Limb (tissue), 2 donors: Measurements from ENCODE around the gene NKAIN4.

ENCODE experiments used
- DNase-seq, 2 donors: peaks; one replicate each; pipeline ENCODE4 v3.0.0-alpha.2; 2016; ENCODE audit errors: extremely low spot score in 2 of 2

Gene NKAIN4

GRCh38 chr20:63254232-63254605 lies at the start of gene NKAIN4:
Gene NKAIN4 (minus strand): TSS chr20:63254463. CDS start chr20:63254450, 13 bp downstream.
- peak in 1 of 2 donors; percentile 82 for DNase-seq

GRCh38 chr20:63303095-63303666 lies 48.9 kb upstream of the NKAIN4 start:
- DNase-seq, result no peak

- no peak for DNase-seq
Measured at GRCh38 chr20:63301671-63302070, 47.4 kb upstream of the NKAIN4 start.

DNA sequence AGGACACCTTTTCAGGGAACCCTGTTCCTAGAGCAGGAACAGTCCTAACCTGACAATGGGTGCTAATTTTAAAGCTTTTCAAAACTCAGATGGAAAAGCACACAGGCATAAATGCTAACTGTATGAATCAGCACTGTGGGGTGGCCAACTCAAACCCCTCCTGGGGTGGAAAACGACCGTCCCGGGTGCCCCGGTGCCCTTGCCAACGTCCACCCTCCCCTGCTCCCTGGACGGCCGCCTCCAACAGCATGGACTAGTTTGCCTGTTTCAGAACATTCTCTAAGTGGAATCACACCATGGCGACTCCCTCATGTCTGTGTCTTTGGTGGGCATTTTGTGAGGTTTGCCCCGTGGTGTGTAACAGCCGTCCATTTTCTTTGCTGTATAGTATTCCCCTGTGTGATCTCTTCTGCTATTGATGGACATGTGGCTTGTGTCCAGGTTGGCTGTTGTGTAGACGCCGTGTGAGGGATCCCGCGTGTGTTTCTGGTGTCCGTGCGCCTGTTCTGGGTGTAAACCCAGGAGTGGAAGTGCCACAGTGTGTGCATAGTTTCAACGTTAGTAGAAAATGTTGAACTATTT lies 44.6 kb upstream of the NKAIN4 start:
- DNase-seq, result no peak

GRCh38 chr20:63297796-63298572 lies 43.7 kb upstream of the NKAIN4 start:
- DNase-seq, result no peak

- no peak for DNase-seq
Measured at GRCh38 chr20:63297371-63297781, 43.1 kb upstream of the NKAIN4 start.

DNA sequence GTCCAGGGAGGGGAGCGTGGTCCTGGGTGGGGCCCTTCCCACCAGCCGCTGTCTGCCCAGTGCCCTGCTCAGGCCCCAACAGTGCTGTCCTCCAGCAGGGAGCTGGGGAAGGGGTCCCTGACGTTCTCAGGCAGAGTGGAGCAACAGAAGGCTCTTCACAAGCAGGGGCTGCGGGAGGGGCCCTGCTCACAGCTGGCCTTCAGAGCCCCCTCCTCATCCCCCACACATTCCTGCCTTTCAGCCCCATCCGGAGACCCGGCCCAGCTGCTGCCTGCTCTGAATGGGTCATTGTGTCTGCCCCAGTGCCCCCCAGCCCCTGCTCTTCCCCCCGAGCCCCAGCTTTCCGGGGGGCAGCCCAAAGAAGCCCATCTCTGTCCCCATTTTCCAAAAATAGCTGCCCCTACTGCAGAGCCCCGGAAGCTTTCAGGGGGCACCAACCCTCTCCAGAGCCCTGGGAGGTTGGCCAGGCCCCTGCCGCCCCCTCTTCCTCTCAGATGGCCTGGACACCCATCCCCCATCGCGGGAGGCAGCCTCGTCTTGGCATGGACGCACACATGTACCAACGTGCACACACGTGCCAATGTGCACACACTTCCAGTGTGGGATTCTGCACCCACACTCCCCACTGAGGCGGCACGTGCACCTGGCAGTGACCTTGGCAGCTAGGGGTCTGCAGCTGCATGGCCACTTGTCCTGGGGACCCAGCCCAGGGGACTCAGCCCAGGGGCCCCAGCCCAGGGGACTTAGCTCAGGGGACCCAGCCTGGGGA lies 42.5 kb upstream of the NKAIN4 start:
- no peak for DNase-seq

- DNase-seq, result no peak
Measured at GRCh38 chr20:63295846-63296245, 41.6 kb upstream of the NKAIN4 start.

- no peak for DNase-seq
Measured at GRCh38 chr20:63295422-63295821, 41.2 kb upstream of the NKAIN4 start.

DNA sequence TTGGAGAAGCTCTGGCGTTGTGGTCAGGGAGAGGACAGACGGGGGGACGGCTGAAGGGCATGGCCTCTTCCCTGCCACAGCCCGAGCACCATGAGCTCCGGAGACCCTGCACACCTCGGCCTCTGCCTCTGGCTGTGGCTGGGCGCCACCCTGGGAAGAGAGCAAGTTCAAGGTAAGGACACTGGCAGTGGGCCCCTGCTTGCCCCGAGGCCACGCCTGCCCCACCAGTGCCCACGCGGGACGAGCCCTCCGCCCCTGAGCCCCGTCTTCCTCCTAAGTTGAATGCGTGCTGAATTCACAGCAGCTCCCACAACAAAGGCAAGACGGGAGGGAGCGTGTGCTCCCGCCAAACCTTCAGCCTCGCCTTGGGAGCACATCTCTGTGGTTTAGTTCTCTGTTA lies 40.8 kb upstream of the NKAIN4 start:
- DNase-seq, result no peak

DNA sequence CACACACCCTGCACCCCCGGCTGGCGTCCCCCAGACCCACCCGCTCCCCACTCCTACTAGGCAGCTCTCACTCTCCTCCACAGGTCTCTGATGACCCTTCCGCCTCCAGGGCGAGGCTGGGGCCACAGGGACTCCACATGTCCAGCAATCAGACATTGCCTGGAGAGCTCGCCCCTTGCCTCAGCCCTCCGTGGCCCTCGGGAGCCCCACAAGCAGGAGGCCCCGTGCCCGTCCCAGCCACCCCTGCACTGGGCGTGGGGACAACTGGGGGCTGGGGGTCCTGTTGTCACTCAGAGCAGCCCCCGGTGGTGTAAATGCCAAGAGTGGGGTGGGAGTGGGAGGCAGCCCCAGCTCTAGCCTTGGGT lies 40.3 kb upstream of the NKAIN4 start:
- DNase-seq, result no peak

DNA sequence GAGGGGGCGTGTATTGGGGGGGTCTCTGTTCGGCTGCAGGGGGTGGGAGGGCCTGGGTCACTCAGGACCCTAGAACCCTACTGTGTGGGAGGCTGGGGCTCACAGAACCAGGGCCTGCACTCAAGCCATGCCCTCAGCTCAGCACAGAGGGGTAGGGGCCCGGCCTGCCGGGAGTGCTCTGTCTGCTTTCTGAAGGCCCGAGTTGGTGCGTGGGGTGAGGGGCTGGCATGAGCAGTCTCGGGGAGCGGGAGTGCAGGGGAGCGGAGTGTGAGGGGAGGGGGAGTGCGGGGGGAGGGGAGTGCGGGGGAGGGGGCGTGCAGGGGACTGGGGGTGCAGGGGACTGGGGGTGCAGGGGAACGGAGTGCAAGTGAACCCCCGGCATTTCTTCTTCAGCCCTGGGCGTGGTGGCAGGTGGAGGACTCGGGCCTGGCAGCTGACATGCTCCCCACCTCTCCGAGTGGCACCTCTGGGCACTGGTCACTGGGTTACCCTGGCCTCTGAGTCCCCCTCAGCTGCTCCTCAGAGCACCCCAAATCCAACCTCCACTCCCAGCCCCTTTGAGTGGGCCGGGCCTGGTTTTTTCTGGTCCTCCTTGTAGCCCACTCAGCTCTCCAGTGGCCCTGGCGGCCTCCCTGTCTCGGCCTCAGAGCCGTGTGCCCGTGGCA lies 39.7 kb upstream of the NKAIN4 start:
- no peak for DNase-seq

GRCh38 chr20:63293456-63293855 lies 39.2 kb upstream of the NKAIN4 start:
- no peak for DNase-seq

GRCh38 chr20:63292904-63293303 lies 38.6 kb upstream of the NKAIN4 start, which contains the start of gene COL20A1:
Gene COL20A1 (plus strand): TSS chr20:63293186. CDS start chr20:63295108, 1,922 bp downstream.
- no peak for DNase-seq

GRCh38 chr20:63292292-63292701 lies 38.0 kb upstream of the NKAIN4 start:
- DNase-seq, result no peak

DNA sequence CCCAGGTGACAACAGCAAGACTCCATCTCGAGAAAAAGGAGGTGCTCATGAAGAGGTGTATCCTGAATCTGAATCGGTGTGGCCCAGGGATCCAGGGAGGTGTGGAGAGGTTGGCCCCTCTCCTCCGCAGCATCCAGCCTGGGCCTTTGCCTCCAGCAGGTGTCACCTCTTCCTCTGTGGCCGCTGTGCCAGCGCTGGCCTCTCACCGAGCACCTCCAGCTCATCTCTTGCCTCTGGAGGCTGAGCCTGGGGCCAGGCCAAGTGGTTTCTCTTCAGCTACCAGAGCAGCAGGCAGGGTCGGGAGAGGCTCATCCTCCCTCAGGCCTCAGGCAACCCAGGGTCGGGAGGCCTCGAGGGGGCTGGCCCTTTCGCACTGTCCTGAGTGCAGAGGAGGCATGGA lies 37.5 kb upstream of the NKAIN4 start:
- DNase-seq, result no peak

DNA sequence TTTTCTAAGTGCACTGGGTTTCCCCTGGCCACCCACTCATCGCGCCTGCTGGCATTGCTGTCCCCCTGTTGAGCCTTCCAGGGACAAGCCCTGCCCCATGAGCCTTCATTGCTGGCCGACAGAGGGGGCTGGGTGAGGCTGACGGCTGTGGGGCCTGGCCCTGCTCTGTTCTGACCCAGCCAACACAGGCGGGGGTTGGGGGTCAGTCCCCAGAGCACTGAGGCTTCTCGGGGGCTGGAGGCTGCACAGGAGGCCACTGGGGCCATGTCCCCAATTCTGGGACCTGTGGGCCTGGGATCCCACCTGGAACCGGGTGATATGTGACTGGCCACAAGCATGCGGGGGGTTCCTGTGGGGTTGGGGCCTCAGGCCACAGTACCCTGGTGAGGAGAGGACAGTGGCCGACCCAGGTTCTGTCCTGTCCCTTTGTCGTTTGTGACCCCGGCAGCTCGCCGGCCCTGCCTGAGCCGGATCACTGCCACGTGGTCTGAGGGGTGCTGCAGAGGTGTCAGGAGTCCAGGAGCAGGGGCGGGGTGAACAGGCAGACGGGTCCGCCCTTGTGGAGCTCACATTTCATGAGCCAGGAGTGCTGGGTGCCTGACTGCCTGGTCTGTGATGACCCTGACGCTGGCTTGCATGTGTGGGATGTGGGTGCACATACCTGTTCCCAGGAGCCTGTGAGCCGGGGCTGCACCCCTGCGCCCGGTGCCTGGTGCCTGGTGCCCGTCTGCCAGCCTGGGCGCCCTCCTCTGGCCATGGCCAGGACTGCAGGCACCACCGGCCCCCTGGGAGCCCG lies 36.6 kb upstream of the NKAIN4 start:
- DNase-seq, result peak in 1 of 2 donors; percentile 70

- DNase-seq, result no peak
Measured at GRCh38 chr20:63290136-63290676, 35.9 kb upstream of the NKAIN4 start.

DNA sequence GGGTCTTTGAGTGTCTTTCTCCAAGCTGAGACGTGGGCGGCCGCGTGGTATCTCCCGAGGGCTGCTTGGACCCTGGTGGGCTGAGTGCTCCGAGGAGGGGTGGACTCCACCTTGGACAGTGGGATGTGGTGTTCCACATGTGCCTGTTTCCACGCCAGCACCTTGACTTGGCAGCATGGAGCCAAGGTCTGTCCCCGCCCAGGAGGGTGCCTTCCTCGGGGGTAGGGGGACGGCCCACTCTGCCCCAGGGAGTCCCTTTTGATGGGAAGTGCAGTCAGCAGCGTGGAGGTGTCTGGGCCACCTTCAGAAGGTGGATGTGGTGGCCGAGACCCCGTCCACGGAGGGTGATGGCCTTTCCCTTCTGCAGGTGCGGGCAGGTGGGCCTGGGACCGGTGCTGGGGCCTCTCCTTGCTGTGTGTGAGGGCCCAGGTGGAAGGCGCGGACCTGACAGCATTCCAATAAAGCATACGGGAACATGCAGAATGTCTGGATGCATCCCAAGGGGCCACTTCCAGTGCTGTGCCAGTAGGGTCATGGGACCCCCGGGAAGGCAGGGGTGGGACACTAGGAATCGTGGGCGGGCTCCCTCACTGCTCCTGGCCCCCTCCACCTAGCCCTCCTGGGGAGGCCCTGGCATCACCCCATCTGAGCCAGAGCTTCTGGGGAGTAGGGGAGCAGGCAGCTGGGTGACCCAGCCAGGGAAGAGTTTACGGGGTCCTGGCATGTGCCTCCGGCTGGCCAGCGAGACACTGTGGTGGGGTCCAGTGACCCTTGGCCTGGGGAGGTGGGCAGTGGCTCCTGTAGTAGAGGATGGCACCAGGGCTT lies 35.3 kb upstream of the NKAIN4 start:
- DNase-seq, result no peak
